ENCODE data around the gene RAB4A. TPM values are rescaled to one million over a fixed set of nuclear protein-coding genes. Genes with fewer than 3 reads are reported as not detected.

RAB4A gene
- total and polyA plus RNA-seq, 2 of the 13 experiments (the other 11 are each of a cell fraction or from before 2014, with no cell fraction given): 56.0 to 80.1 TPM

GRCh38 chr1:229341774-229342655 lies 71.1 kb downstream of the RAB4A start (continued):
- TF ChIP-seq ZNF329 (CRISPR knock-in tag; IDR thresholded peaks at IDR 0.05; ENCODE audit: low read depth) (0 out of 2 replicates have a peak, but pooled peaks have one; percentile 47), HES4 (CRISPR knock-in tag; IDR thresholded peaks at IDR 0.05; ENCODE audit: borderline replicate concordance) (0 out of 2 replicates have a peak, but pooled peaks have one; percentile 43), ZBTB20 (CRISPR knock-in tag; IDR thresholded peaks at IDR 0.05; ENCODE audit: borderline replicate concordance, low read depth) (no peak), TAF15 (IDR thresholded peaks at IDR 0.05; ENCODE audit: low read depth, low read length, poor library complexity, severe bottlenecking) (no peak), POGZ (CRISPR knock-in tag; IDR thresholded peaks at IDR 0.05) (no peak), CC2D1A (CRISPR knock-in tag; IDR thresholded peaks at IDR 0.05) (no peak), FIP1L1 (IDR thresholded peaks at IDR 0.05; ENCODE audit: borderline replicate concordance, insufficient read depth, low read depth, low read length) (no peak), UBTF (CRISPR knock-in tag; IDR thresholded peaks at IDR 0.05) (peak; percentile 97), KAT8 (CRISPR knock-in tag; IDR thresholded peaks at IDR 0.05) (peak; percentile 43; the same call in 1 of the 2 replicates), NFIC (IDR thresholded peaks at IDR 0.05; ENCODE audit: low read length) (no peak), SP4 (CRISPR knock-in tag; IDR thresholded peaks at IDR 0.05) (peak; percentile 90), HNRNPH1 (optimal IDR thresholded peaks at IDR 0.05; ENCODE audit: low read depth, low read length) (no peak), E2F5 (CRISPR knock-in tag; conservative IDR thresholded peaks at IDR 0.05) (no peak), ZBTB7A (CRISPR knock-in tag; IDR thresholded peaks at IDR 0.05) (peak; percentile 3; the same call in 1 of the 2 replicates), FLYWCH1 (CRISPR knock-in tag; IDR thresholded peaks at IDR 0.05) (no peak), ESRRA (CRISPR knock-in tag; IDR thresholded peaks at IDR 0.05; ENCODE audit: low read depth) (no peak), SRSF4 (IDR thresholded peaks at IDR 0.05; ENCODE audit: low read depth, low read length, poor library complexity, severe bottlenecking) (no peak)
- TF ChIP-seq, protein P1, sequence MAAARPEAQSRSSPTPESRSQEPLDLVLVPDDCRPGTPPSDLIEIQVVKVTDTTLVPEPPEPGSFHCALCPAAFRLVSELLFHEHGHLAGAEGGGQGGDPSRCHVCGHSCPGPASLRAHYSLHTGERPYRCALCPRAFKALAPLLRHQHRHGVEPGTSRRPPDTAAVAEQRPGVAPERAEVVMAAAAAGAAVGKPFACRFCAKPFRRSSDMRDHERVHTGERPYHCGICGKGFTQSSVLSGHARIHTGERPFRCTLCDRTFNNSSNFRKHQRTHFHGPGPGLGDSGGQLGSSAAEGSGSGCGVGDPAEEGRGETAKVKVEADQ (CRISPR knock-in tag; IDR thresholded peaks at IDR 0.05; ENCODE audit: borderline replicate concordance): no peak
- TF ChIP-seq, protein P2, sequence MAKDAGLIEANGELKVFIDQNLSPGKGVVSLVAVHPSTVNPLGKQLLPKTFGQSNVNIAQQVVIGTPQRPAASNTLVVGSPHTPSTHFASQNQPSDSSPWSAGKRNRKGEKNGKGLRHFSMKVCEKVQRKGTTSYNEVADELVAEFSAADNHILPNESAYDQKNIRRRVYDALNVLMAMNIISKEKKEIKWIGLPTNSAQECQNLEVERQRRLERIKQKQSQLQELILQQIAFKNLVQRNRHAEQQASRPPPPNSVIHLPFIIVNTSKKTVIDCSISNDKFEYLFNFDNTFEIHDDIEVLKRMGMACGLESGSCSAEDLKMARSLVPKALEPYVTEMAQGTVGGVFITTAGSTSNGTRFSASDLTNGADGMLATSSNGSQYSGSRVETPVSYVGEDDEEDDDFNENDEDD (CRISPR knock-in tag; IDR thresholded peaks at IDR 0.05; ENCODE audit: borderline replicate concordance): peak; percentile 79; the same call in 1 of the 2 replicates

Data from HepG2 (cell line).